GM19468 (cell line): Measurements from ENCODE around the gene NCAN.

Experiments used
- ATAC-seq: cut with Tn5 transposase; IDR thresholded peaks from one replicate; pipeline ENCODE4 v1.9.1; 2021; ENCODE audit warnings: mild to moderate bottlenecking, moderate library complexity, moderate number of reproducible peaks; ENCODE audit not compliant: unreplicated experiment; ENCODE audit errors: extremely low read depth

Gene NCAN

GRCh38 chr19:19276851-19277250 is 65.1 kb downstream of the NCAN start:
- ATAC-seq, result no peak

GRCh38 chr19:19278315-19278714 is 66.6 kb downstream of the NCAN start:
- no peak for ATAC-seq

- ATAC-seq, result no peak
Observed at GRCh38 chr19:19279062-19279612, 67.4 kb downstream of the NCAN start.

- no peak for ATAC-seq
Observed at GRCh38 chr19:19279853-19280252, 68.1 kb downstream of the NCAN start.

GRCh38 chr19:19280561-19280960 is 68.8 kb downstream of the NCAN start:
- no peak for ATAC-seq

GRCh38 chr19:19285686-19286085 is 73.9 kb downstream of the NCAN start:
- ATAC-seq, result no peak

GRCh38 chr19:19292607-19293006 is 80.8 kb downstream of the NCAN start:
- ATAC-seq, result no peak

GRCh38 chr19:19294914-19295313 is 83.2 kb downstream of the NCAN start:
- ATAC-seq, result no peak

GRCh38 chr19:19296953-19297689 is 85.4 kb downstream of the NCAN start:
- no peak for ATAC-seq

- no peak for ATAC-seq
Observed at GRCh38 chr19:19297759-19298158, 86.0 kb downstream of the NCAN start.

GRCh38 chr19:19300613-19301012 is 88.9 kb downstream of the NCAN start:
- ATAC-seq, result no peak
